Dedifferentiated amniotic fluid mesenchymal stem cell (primary cell): Measurements from ENCODE around the gene SIRT7.

ENCODE experiments used
- DNase-seq: peaks from one replicate; pipeline ENCODE4 v3.0.0-alpha.2; 2016; ENCODE audit errors: extremely low spot score

The SIRT7 gene

GRCh38 chr17:81932333-81932983, 14.5 kb upstream of the SIRT7 start:
- DNase-seq, result no peak

GRCh38 chr17:81931557-81932332, 13.8 kb upstream of the SIRT7 start:
- DNase-seq, result no peak

DNA sequence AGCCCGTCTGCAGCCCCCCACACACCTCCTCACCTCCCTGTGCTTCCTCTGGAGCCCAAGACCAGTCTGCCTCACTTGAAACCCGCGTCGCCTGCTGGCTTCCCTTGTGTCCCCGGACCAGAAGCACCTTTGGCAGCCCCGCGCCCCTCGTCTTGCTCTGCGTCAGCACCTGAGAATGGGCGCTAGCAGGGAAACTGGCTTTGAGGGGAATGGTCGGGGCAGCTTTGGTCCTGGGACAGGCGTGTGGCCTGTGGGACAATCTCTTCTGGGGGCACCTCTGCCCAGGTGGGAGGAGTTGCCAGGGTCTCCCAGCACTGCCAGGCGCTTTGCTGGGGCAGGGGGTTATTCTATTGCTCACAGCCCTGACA, 13.2 kb upstream of the SIRT7 start:
- no peak for DNase-seq

- no peak for DNase-seq
Measured at GRCh38 chr17:81930142-81931125, 12.5 kb upstream of the SIRT7 start.

- DNase-seq, result no peak
Measured at GRCh38 chr17:81929253-81930141, 11.5 kb upstream of the SIRT7 start.

GRCh38 chr17:81928544-81929252, 10.7 kb upstream of the SIRT7 start:
- no peak for DNase-seq

DNA sequence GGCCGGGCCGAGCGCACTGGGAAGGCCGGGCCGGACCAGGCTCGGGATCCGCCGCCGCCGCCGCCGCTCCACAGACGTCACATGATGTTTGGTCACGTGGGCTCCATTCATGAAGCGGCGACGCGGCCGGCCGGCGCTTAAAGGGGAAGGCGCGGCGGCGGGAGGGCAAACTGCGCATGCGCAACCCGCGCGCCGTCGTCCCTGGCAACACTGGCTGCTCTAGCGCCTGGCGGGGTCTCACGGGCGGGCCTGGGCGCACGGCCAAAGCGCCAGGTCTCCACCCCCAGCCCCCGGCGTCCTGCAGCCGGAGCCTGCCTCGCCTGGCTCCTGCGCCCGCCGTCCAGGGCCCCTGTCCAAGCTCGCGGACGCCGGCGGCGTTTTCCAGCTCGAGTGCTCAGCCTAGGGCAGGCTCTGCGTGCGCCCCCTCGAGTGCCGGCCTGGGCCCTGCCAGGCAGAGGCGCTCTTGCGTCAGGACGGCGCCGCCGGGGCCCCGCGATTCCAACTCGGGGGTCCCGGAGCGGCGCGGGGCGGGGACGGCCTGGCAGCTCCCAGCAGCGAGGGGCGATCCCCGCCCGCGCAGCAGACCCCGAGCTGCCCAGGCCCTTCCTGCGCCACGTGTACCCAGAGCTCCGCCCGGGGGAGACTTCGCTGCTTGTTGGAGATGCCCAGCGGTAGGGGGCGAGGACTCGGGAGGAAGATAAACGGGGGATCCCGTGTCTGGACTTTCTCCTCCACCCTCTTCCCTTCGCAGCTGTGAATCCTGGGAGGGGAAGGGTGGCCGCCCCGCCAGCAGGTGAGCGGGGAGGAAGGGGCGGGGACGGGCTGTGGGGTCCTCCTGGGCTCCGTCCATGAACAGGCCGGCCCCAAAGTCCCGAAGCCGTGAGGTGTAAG, 9.9 kb upstream of the SIRT7 start, which contains the start of gene MAFG:
Gene MAFG, minus strand, starts transcription at position 83 of the 891 bp plus-strand sequence. CDS start 4,550 bp downstream, outside the sequence.
- peak; percentile 87 for DNase-seq

- no peak for DNase-seq
Measured at GRCh38 chr17:81927152-81927652, 9.2 kb upstream of the SIRT7 start.

DNA sequence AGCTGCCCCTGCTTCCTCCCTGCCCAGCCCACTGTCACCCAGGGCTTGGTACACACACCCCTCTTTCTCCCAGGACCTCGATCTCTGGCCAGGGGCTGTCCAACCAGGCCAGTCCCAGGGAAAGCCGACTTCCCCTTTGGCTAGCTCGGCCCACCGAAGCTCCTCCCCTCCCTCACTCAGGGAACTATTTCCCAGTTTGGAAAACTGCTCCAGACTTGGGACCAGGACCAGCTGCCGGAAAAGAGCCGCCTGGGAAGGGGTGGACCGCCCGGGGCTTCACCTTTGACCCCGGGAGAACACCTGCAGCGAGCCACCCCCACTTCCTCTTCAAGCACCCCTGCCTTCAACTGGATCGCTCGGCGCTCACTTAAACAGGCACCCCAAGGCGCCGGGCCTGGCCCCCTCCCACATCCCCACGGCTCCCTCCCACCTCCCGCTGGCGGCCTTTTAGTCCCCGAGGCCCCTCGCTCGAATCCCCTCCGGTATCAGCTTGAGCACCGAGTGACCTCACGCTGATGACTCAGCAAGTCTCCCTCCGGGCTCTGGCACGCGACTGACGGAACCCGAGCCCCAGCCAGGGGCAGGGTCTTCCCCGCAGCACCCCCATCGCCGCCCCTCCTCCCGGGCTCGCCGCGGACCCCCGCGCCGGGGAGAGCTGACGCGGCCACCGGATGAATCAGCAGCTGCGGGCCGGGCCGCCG, 8.6 kb upstream of the SIRT7 start:
- peak; percentile 68 for DNase-seq

- DNase-seq, result no peak
Measured at GRCh38 chr17:81925860-81926450, 8.0 kb upstream of the SIRT7 start.

DNA sequence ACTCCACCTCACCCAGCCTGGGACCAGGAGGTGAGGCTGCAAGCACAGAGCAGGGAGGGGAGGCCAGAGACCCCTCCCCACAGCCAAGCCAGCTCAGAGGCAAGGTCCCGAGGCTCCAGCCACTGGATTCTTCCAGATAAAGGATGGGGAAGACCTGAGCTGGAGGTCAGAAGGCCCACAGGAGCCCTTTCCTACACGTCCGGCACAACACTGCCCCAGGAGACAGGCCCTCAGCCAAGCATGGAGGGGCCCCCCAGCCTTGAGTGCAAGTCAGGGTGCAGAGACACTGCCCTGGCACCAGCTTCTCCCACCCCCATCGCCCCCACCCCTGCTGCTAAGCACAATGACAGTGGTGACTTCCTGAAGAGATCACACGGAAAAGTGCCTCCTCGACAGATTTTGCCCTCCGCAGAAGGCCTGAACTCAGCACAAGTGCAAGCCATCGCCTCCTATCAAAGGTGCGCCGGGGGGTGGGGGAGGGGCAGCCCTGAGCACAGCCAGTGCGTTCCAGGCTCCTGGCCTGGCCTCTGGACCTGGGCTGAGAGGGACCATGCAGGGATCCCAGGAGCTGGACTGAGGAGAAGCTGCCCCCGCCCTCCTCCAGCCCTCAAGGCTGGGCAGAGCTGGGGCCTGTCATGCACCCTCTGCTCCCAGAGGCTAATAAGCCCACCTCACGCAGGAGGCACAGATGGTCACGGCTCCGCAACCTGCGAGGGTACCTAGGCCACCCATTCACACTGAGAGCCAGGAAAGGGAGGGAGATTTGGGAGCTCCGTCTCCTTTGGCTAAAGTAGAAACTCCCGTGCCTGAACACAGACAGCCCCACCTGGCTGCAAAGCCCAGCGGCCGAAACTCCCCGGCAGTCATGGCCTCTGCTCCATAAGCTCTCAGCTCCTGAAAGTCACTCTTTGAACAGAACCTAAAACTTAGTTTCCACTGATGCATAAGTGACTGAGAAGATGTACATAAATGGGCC, 6.9 kb upstream of the SIRT7 start:
- no peak for DNase-seq

DNA sequence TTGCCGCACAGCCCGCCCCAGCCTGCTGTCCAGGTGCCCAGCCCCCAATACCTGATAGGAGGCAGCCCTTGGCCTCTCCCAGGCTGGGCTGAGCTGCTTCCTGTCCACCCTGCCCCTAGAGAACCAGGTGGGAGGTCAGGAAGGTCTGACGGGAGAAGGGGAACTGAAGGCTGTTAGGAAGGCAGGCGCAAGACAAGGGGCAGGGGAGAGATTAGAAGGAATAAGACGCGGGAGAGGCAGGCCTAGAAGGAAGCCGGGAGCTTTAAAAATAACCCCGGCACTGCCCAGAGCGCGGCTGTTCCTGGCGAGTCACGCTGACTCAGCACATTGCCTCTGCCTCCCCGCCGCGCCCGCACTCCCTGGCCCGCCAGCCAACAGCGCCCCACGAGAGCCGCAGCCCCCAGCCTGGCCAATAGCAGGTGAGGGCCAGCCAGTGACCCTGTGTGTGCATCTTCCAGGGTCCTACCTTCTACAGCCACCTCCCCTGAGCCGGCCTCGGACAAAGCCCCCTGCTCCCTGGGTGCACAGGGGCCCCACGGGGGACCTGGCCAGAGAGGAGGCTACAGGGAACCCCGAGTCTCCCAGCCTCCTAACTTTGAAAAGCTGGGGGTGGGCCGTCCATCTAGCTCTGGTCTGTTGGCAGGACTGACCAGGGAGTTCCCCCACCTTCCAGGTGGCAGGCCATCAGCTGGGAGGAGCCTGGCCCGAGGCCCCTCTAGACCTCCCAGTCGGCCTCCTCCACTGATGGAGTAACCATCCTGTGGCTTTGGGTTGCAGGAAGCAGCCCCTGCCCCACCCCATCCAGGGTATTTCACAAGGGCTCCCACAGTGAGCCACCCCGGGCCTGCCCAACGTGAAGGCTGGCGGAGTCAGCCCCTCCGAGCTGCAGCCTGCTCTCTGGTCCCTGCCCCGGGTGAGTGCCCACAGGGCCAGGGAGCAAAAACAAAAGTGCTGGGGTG, 5.6 kb upstream of the SIRT7 start:
- peak; percentile 70 for DNase-seq

GRCh38 chr17:81922566-81923301, 4.8 kb upstream of the SIRT7 start:
- DNase-seq, result no peak

- no peak for DNase-seq
Measured at GRCh38 chr17:81921996-81922565, 4.1 kb upstream of the SIRT7 start.

DNA sequence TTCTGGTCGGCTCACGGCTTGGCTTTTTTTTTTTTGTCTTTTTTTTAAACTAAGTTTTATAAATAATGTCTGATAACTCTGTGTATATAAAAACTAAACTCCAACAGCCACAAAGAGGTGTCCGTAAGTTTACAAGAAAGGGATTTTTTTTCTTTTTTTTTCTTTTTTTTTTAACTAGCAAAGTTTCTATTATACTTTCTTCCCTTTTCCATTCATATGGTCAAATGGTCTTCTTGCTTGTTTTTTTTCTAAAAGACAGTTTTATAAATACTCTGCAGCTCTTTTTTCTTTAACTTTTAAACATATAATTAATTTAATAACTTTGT, 3.5 kb upstream of the SIRT7 start:
- no peak for DNase-seq
